RWPE1 (cell line): ENCODE data around the gene ANXA1.
"Not testable (repeated sequence)": the region's sequence is repeated elsewhere in the genome, so short reads cannot be mapped to it uniquely, and the experiment has no call there.

Source experiments
- CTCF ChIA-PET: fragments of 350-600 bp; sonication (Branson Sonifier 250); formaldehyde crosslinking; extraction: SDS; loops from one replicate; lab custom pipeline; 2021; lab: Yijun Ruan, JAX
- POLR2A ChIA-PET: fragments of 400-600 bp; formaldehyde crosslinking; extraction: SDS; loops from one replicate; lab custom pipeline; 2020; ENCODE audit warnings: antibody characterized with exemption; ENCODE audit not compliant: low non-redundant PET; lab: Yijun Ruan, JAX
- DNase-seq: peaks from one replicate; pipeline ENCODE4 v3.0.0; 2012; ENCODE audit warnings: low spot score
- H3K27ac ChIP-seq: fragments of 450-650 bp; 2 replicates; pipeline ENCODE4 v1.5.1; 2017
- CTCF ChIP-seq: fragments of 450-650 bp; conservative IDR thresholded peaks from 2 replicates; pipeline ENCODE4 v1.5.1; 2017; ENCODE audit warnings: low read depth, mild to moderate bottlenecking

ANXA1 gene

GRCh38 chr9:73151653-73152542, at the start of gene ANXA1:
Gene ANXA1, plus strand, starts transcription at chr9:73151865. Its CDS starts 6,671 bp downstream, at chr9:73158536.
- POLR2A ChIA-PET = interaction anchor here (0.7 kb wide), 1 partner anchor 14 kb away, joined by 3 read pairs; no protein-coding TSS in a partner anchor
- TF ChIP-seq CTCF = no peak
- H3K27ac ChIP-seq = no peak within 1 kb of the TSS
- CTCF ChIA-PET = interaction anchor here (0.6 to 2.8 kb wide), 3 partner anchors 44 to 1634 kb away, joined by 3 to 11 read pairs (median 4); no protein-coding TSS in a partner anchor
- DNase-seq = peak; percentile 90

- no peak for TF ChIP-seq CTCF
- CTCF ChIA-PET = no interaction called here
- no peak overlapping the region for H3K27ac ChIP-seq
- POLR2A ChIA-PET = no interaction called here
- no peak for DNase-seq
Measured at GRCh38 chr9:73104342-73104741, 47.3 kb upstream of the ANXA1 start.

GRCh38 chr9:73104921-73105320, 46.7 kb upstream of the ANXA1 start:
- no peak for TF ChIP-seq CTCF
- POLR2A ChIA-PET = no interaction called here
- CTCF ChIA-PET = no interaction called here

GRCh38 chr9:73107489-73108069, 44.1 kb upstream of the ANXA1 start:
- peak; percentile 60 for DNase-seq

More at GRCh38 chr9:73104921-73105320, 46.7 kb upstream of the ANXA1 start:
- DNase-seq = no peak
- H3K27ac ChIP-seq = no peak overlapping the region

GRCh38 chr9:73114058-73114457, 37.6 kb upstream of the ANXA1 start:
- ChIA-PET CTCF (interaction anchor here (0.6 kb wide), 1 partner anchor 1089 kb away, joined by 3 read pairs; no protein-coding TSS in a partner anchor), POLR2A (no interaction called here)
- no peak for DNase-seq
- H3K27ac ChIP-seq = no peak overlapping the region
- TF ChIP-seq CTCF = no peak

More at GRCh38 chr9:73107489-73108069, 44.1 kb upstream of the ANXA1 start:
- H3K27ac ChIP-seq, POLR2A ChIA-PET: not testable (repeated sequence)
- TF ChIP-seq CTCF = peak; percentile 69
- CTCF ChIA-PET = interaction anchor here (0.5 to 1.8 kb wide), 28 partner anchors 8 to 1385 kb away, joined by 3 to 23 read pairs (median 6); partner anchors contain the start of gene ANXA1

GRCh38 chr9:73114958-73115357, 36.7 kb upstream of the ANXA1 start:
- H3K27ac ChIP-seq = no peak overlapping the region
- no peak for DNase-seq
- ChIA-PET CTCF (interaction anchor here (0.6 kb wide), 1 partner anchor 14 kb away, joined by 3 read pairs; no protein-coding TSS in a partner anchor), POLR2A (no interaction called here)
- no peak for TF ChIP-seq CTCF
